Neuron (in vitro differentiated cells): ENCODE results near the gene GASK1A.

ENCODE experiments used
- H2AFZ ChIP-seq: one replicate; pipeline ENCODE4 v1.6.1; 2013; ENCODE audit warnings: low read depth, mild to moderate bottlenecking, inconsistent platforms, low read length, moderate library complexity
- H3K27me3 ChIP-seq: one replicate; pipeline ENCODE4 v1.6.1; 2013; ENCODE audit warnings: low read length; ENCODE audit not compliant: insufficient read depth
- H3K36me3 ChIP-seq: one replicate; pipeline ENCODE4 v1.6.1; 2013; ENCODE audit warnings: low read length; ENCODE audit not compliant: insufficient read depth
- H3K4me1 ChIP-seq: one replicate; pipeline ENCODE4 v1.6.1; 2013; ENCODE audit warnings: low read length; ENCODE audit not compliant: insufficient read depth
- H3K4me3 ChIP-seq: 2 replicates; pipeline ENCODE4 v1.5.1; 2013; ENCODE audit warnings: mild to moderate bottlenecking, low read length, moderate library complexity
- H3K9me3 ChIP-seq: one replicate; pipeline ENCODE4 v1.6.1; 2013; ENCODE audit warnings: low read length

GASK1A gene

GRCh38 chr3:42979044-42979972 is at the start of gene GASK1A:
GASK1A (plus strand) TSS chr3:42979311; CDS start chr3:42979643, 332 bp downstream.
- H3K4me3 ChIP-seq: peak within 1 kb of the TSS; percentile 45
- H3K27me3 ChIP-seq: peaks cover 61% of the 10 kb centered on the region

GRCh38 chr3:42934111-42934510 is 45.0 kb upstream of the GASK1A start:
- H3K36me3 ChIP-seq: no peaks in the 10 kb centered on the region
- H2AFZ ChIP-seq: no peak overlapping the region
- no peaks in the 10 kb centered on the region for H3K9me3 ChIP-seq
- no peak overlapping the region for H3K4me3 ChIP-seq
- no peaks in the 10 kb centered on the region for H3K27me3 ChIP-seq
- no peaks in the 10 kb centered on the region for H3K4me1 ChIP-seq

More at GRCh38 chr3:42979044-42979972, at the start of gene GASK1A:
- peak within 1 kb of the TSS; percentile 66 for H2AFZ ChIP-seq
- H3K4me1 ChIP-seq: peaks cover 4% of the 10 kb centered on the region
- peaks cover 10% of the 10 kb centered on the region for H3K9me3 ChIP-seq
- no peaks in the 10 kb centered on the region for H3K36me3 ChIP-seq

GRCh38 chr3:42934910-42935309 is 44.2 kb upstream of the GASK1A start:
- H3K36me3 ChIP-seq: no peaks in the 10 kb centered on the region
- H3K4me1 ChIP-seq: no peaks in the 10 kb centered on the region
- no peaks in the 10 kb centered on the region for H3K27me3 ChIP-seq
- H2AFZ ChIP-seq: no peak overlapping the region
- H3K9me3 ChIP-seq: no peaks in the 10 kb centered on the region
- H3K4me3 ChIP-seq: no peak overlapping the region

GRCh38 chr3:42935472-42935871 is 43.6 kb upstream of the GASK1A start:
- H3K36me3 ChIP-seq: no peaks in the 10 kb centered on the region
- H2AFZ ChIP-seq: no peak overlapping the region
- H3K4me3 ChIP-seq: no peak overlapping the region
- H3K4me1 ChIP-seq: no peaks in the 10 kb centered on the region
- no peaks in the 10 kb centered on the region for H3K27me3 ChIP-seq
- H3K9me3 ChIP-seq: no peaks in the 10 kb centered on the region

GRCh38 chr3:42936157-42936981 is 42.7 kb upstream of the GASK1A start:
- H3K27me3 ChIP-seq: no peaks in the 10 kb centered on the region
- H3K9me3 ChIP-seq: no peaks in the 10 kb centered on the region
- no peaks in the 10 kb centered on the region for H3K36me3 ChIP-seq
- no peak overlapping the region for H2AFZ ChIP-seq
- no peaks in the 10 kb centered on the region for H3K4me1 ChIP-seq
- no peak overlapping the region for H3K4me3 ChIP-seq

- Histone ChIP-seq H3K36me3 (no peaks in the 10 kb centered on the region), H3K27me3 (peaks cover 3% of the 10 kb centered on the region), H3K4me3 (no peak overlapping the region), H3K9me3 (no peaks in the 10 kb centered on the region), H2AFZ (no peak overlapping the region), H3K4me1 (no peaks in the 10 kb centered on the region)
These were observed 41.8 kb upstream of the GASK1A start for GRCh38 chr3:42937334-42937733.

GRCh38 chr3:42942693-42943092 is 36.4 kb upstream of the GASK1A start:
- no peaks in the 10 kb centered on the region for H3K9me3 ChIP-seq
- H3K4me1 ChIP-seq: no peaks in the 10 kb centered on the region
- H3K36me3 ChIP-seq: no peaks in the 10 kb centered on the region
- no peak overlapping the region for H3K4me3 ChIP-seq
- no peak overlapping the region for H2AFZ ChIP-seq
- H3K27me3 ChIP-seq: peaks cover 3% of the 10 kb centered on the region

- no peaks in the 10 kb centered on the region for H3K4me1 ChIP-seq
- no peaks in the 10 kb centered on the region for H3K36me3 ChIP-seq
- peaks cover 3% of the 10 kb centered on the region for H3K27me3 ChIP-seq
- H3K4me3 ChIP-seq: no peak overlapping the region
- H2AFZ ChIP-seq: no peak overlapping the region
- H3K9me3 ChIP-seq: no peaks in the 10 kb centered on the region
These were observed 33.1 kb upstream of the GASK1A start for GRCh38 chr3:42946050-42946449.

GRCh38 chr3:42957573-42957972 is 21.5 kb upstream of the GASK1A start:
- H3K4me3 ChIP-seq: no peak overlapping the region
- no peaks in the 10 kb centered on the region for H3K4me1 ChIP-seq
- no peaks in the 10 kb centered on the region for H3K9me3 ChIP-seq
- H2AFZ ChIP-seq: no peak overlapping the region
- no peaks in the 10 kb centered on the region for H3K36me3 ChIP-seq
- no peaks in the 10 kb centered on the region for H3K27me3 ChIP-seq

- Histone ChIP-seq H3K27me3 (peaks cover 2% of the 10 kb centered on the region), H2AFZ (no peak overlapping the region), H3K9me3 (no peaks in the 10 kb centered on the region), H3K4me1 (no peaks in the 10 kb centered on the region), H3K4me3 (no peak overlapping the region), H3K36me3 (no peaks in the 10 kb centered on the region)
These were observed 18.8 kb upstream of the GASK1A start for GRCh38 chr3:42960282-42960681.

- Histone ChIP-seq H2AFZ (no peak overlapping the region), H3K9me3 (no peaks in the 10 kb centered on the region), H3K27me3 (peaks cover 2% of the 10 kb centered on the region)
These were observed 18.3 kb upstream of the GASK1A start for GRCh38 chr3:42960786-42961185.

GRCh38 chr3:42961633-42962032 is 17.5 kb upstream of the GASK1A start:
- no peak overlapping the region for H2AFZ ChIP-seq
- no peak overlapping the region for H3K4me3 ChIP-seq
- H3K9me3 ChIP-seq: no peaks in the 10 kb centered on the region
- H3K4me1 ChIP-seq: no peaks in the 10 kb centered on the region
- H3K27me3 ChIP-seq: peaks cover 2% of the 10 kb centered on the region
- H3K36me3 ChIP-seq: no peaks in the 10 kb centered on the region

More at GRCh38 chr3:42960786-42961185, 18.3 kb upstream of the GASK1A start:
- Histone ChIP-seq H3K4me3 (no peak overlapping the region), H3K4me1 (no peaks in the 10 kb centered on the region), H3K36me3 (no peaks in the 10 kb centered on the region)

GRCh38 chr3:42963269-42963668 is 15.8 kb upstream of the GASK1A start:
- H3K4me3 ChIP-seq: no peak overlapping the region
- no peaks in the 10 kb centered on the region for H3K36me3 ChIP-seq
- no peak overlapping the region for H2AFZ ChIP-seq
- H3K9me3 ChIP-seq: no peaks in the 10 kb centered on the region
- H3K4me1 ChIP-seq: no peaks in the 10 kb centered on the region
- peaks cover 2% of the 10 kb centered on the region for H3K27me3 ChIP-seq
